Measurements from ENCODE around the gene PCDHA9. TPM values are rescaled to one million over a fixed set of nuclear protein-coding genes. Genes with fewer than 3 reads are reported as not detected.
"Not testable (repeated sequence)": the region's sequence is repeated elsewhere in the genome, so short reads cannot be mapped to it uniquely, and the experiment has no call there.

PCDHA9 gene
- total RNA-seq, 2 donors from 2014 or later: 0.19 TPM; not detected in 1

- intact Hi-C loops (cut with DNase I): no loop called here
- DNase-seq: no peak
- TF ChIP-seq CTCF (IDR thresholded peaks at IDR 0.05): no peak
- H3K27me3 ChIP-seq: no peaks in the 10 kb centered on the region
- no peaks in the 10 kb centered on the region for H3K4me1 ChIP-seq
- peaks cover 2% of the 10 kb centered on the region for H3K9me3 ChIP-seq
- H3K27ac ChIP-seq: no peak overlapping the region
- H3K4me3 ChIP-seq: no peak overlapping the region
- no peaks in the 10 kb centered on the region for H3K36me3 ChIP-seq
- H3K9ac ChIP-seq (ENCODE audit: low read depth in 2 of 2, low read length in 2 of 2): no peak overlapping the region
Observed at GRCh38 chr5:140823475-140823874, 24.7 kb upstream of the PCDHA9 start.

GRCh38 chr5:140827704-140828361, 20.3 kb upstream of the PCDHA9 start, which contains the start of gene PCDHA6:
Gene PCDHA6 (plus strand): TSS chr5:140827960. CDS start chr5:140828092, 132 bp downstream.
- TF ChIP-seq CTCF (IDR thresholded peaks at IDR 0.05): no peak
- Histone ChIP-seq H3K27me3 (no peaks in the 10 kb centered on the region), H3K4me3 (no peak within 1 kb of the TSS), H3K4me1 (no peaks in the 10 kb centered on the region), H3K9ac (ENCODE audit: low read depth in 2 of 2, low read length in 2 of 2) (no peak within 1 kb of the TSS), H3K36me3 (no peaks in the 10 kb centered on the region), H3K9me3 (peaks cover 2% of the 10 kb centered on the region), H3K27ac (no peak within 1 kb of the TSS)
- intact Hi-C loops (cut with DNase I): no loop called here
- DNase-seq: no peak

GRCh38 chr5:140828362-140828737, 19.8 kb upstream of the PCDHA9 start:
- H3K27ac ChIP-seq: no peak overlapping the region
- H3K9ac ChIP-seq (ENCODE audit: low read depth in 2 of 2, low read length in 2 of 2): no peak overlapping the region
- no peaks in the 10 kb centered on the region for H3K4me1 ChIP-seq
- no peak for TF ChIP-seq CTCF (IDR thresholded peaks at IDR 0.05)
- H3K36me3 ChIP-seq: no peaks in the 10 kb centered on the region
- intact Hi-C loops (cut with DNase I): no loop called here
- no peak for DNase-seq
- no peak overlapping the region for H3K4me3 ChIP-seq
- peaks cover 2% of the 10 kb centered on the region for H3K9me3 ChIP-seq
- H3K27me3 ChIP-seq: no peaks in the 10 kb centered on the region

GRCh38 chr5:140829511-140830501, 18.4 kb upstream of the PCDHA9 start:
- H3K27me3 ChIP-seq; H3K4me1 ChIP-seq; H3K9me3 ChIP-seq; H3K27ac ChIP-seq; DNase-seq; H3K4me3 ChIP-seq; intact Hi-C loops (cut with DNase I); H3K9ac ChIP-seq (ENCODE audit: low read depth in 2 of 2, low read length in 2 of 2); H3K36me3 ChIP-seq: not testable (repeated sequence)

- H3K36me3 ChIP-seq: no peaks in the 10 kb centered on the region
- intact Hi-C loops (cut with DNase I): no loop called here
- no peak within 1 kb of the TSS for H3K27ac ChIP-seq
- TF ChIP-seq CTCF (IDR thresholded peaks at IDR 0.05): no peak
- H3K27me3 ChIP-seq: no peaks in the 10 kb centered on the region
- H3K4me3 ChIP-seq: no peak within 1 kb of the TSS
- no peaks in the 10 kb centered on the region for H3K4me1 ChIP-seq
- no peak within 1 kb of the TSS for H3K9ac ChIP-seq (ENCODE audit: low read depth in 2 of 2, low read length in 2 of 2)
- no peaks in the 10 kb centered on the region for H3K9me3 ChIP-seq
- DNase-seq: no peak
Observed at GRCh38 chr5:140833993-140834392, 14.2 kb upstream of the PCDHA9 start, which contains the start of gene PCDHA7. Gene PCDHA7 (plus strand): TSS chr5:140834269. CDS start chr5:140834384, 115 bp downstream.

- H3K9me3 ChIP-seq; H3K4me3 ChIP-seq; intact Hi-C loops (cut with DNase I); H3K9ac ChIP-seq (ENCODE audit: low read depth in 2 of 2, low read length in 2 of 2); DNase-seq; H3K4me1 ChIP-seq; H3K36me3 ChIP-seq; H3K27ac ChIP-seq; H3K27me3 ChIP-seq: not testable (repeated sequence)
Observed at GRCh38 chr5:140834439-140835008, 13.7 kb upstream of the PCDHA9 start.

All from colonic mucosa (tissue), 4 donors.